Kidney epithelial cell (primary cell): Measurements from ENCODE around the gene GFOD1. TPM values are rescaled to one million over a fixed set of nuclear protein-coding genes. Genes with fewer than 3 reads are reported as not detected.

Experiments
- DNase-seq: peaks from one replicate; pipeline ENCODE4 v3.0.0-alpha.2; 2010; ENCODE audit warnings: low read depth
- H3K27me3 ChIP-seq: 2 replicates; pipeline ENCODE4 v1.6.0; 2011; ENCODE audit warnings: low read length; ENCODE audit not compliant: control insufficient read depth, insufficient read depth
- H3K36me3 ChIP-seq: 2 replicates; pipeline ENCODE4 v1.5.1; 2011; ENCODE audit warnings: low read length; ENCODE audit not compliant: control insufficient read depth, insufficient read depth
- H3K4me3 ChIP-seq: 2 replicates; pipeline ENCODE4 v1.5.1; 2011; ENCODE audit warnings: low read depth, mild to moderate bottlenecking, control low read depth, low read length
- CTCF ChIP-seq: IDR thresholded peaks from 2 replicates; pipeline ENCODE4 v1.5.1; 2011; ENCODE audit warnings: mild to moderate bottlenecking, moderate library complexity, low read length, control low read depth, inconsistent platforms; ENCODE audit not compliant: insufficient read depth, poor library complexity, severe bottlenecking
- total RNA-seq: library from RNA; depleted of rRNA; stranded (reverse); fragments of >200 nt; gene quantifications from 2 replicates; pipeline ENCODE4 v1.2.3, GENCODE V29; 2015

GFOD1 gene
- total RNA-seq, 1 donor from 2014 or later: 0.75 TPM

- H3K36me3 ChIP-seq: no peaks in the 10 kb centered on the region
Measured at GRCh38 chr6:13492357-13492756, 5.0 kb upstream of the GFOD1 start.

GRCh38 chr6:13491538-13491937, 4.1 kb upstream of the GFOD1 start:
- Histone ChIP-seq H3K36me3 (no peaks in the 10 kb centered on the region), H3K4me3 (no peak overlapping the region), H3K27me3 (no peaks in the 10 kb centered on the region)
- TF ChIP-seq CTCF: no peak
- no peak for DNase-seq

More at GRCh38 chr6:13492357-13492756, 5.0 kb upstream of the GFOD1 start:
- TF ChIP-seq CTCF: no peak
- H3K27me3 ChIP-seq: no peaks in the 10 kb centered on the region
- no peak for DNase-seq
- no peak overlapping the region for H3K4me3 ChIP-seq

GRCh38 chr6:13490402-13490801, 3.0 kb upstream of the GFOD1 start:
- Histone ChIP-seq H3K4me3 (no peak overlapping the region), H3K27me3 (no peaks in the 10 kb centered on the region), H3K36me3 (no peaks in the 10 kb centered on the region)
- no peak for TF ChIP-seq CTCF
- no peak for DNase-seq

GRCh38 chr6:13488896-13489237, 1.5 kb upstream of the GFOD1 start:
- Histone ChIP-seq H3K4me3 (no peak overlapping the region), H3K27me3 (no peaks in the 10 kb centered on the region), H3K36me3 (no peaks in the 10 kb centered on the region)
- no peak for DNase-seq
- no peak for TF ChIP-seq CTCF

GRCh38 chr6:13488015-13488895, 855 bp upstream of the GFOD1 start:
- no peaks in the 10 kb centered on the region for H3K36me3 ChIP-seq

More at GRCh38 chr6:13488015-13488895, 855 bp upstream of the GFOD1 start:
- no peaks in the 10 kb centered on the region for H3K27me3 ChIP-seq
- TF ChIP-seq CTCF: no peak
- H3K4me3 ChIP-seq: peak overlapping the region; percentile 51
- DNase-seq: no peak
